ENCODE data around the gene TSNAX.

The TSNAX gene

DNA sequence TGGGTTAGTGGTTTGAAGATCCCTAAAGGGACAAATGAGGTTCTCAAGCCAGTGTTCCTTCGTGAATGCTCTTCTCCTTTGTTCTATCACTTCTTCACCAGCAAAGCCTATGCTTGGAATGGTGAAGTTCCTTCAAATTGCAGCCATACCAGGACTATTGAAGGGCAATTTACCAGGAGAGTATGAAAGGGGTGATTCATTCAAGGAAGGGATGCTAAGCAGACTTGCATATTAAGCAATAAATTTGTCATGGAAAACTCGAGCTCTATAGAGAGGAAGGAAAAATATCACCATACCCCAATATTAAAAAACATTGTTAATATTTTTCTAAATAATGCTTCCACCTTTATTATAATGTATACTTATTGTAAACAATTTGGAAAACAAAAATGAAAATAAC is 9.3 kb upstream of the TSNAX start:
- no peak for DNase-seq

DNA sequence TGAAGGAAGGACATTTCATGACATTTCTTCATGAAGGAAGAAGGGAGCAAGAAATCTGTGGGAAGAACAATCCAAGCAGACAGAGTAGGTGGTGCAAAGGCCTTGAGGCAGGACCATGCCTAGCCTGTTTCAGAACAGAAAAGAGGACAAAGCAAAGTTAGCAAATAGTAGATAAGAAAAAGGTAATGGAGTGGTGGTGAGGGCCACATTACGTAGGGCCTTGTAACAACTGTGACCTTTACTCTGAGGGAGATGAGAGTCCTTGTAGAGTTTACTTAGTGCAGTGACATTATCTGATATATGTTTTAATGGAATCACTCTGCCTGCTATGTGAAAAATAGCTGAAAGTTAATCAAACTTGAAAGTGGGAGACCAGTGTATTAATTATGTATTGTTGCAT is 6.4 kb upstream of the TSNAX start:
- no peak for DNase-seq

DNA sequence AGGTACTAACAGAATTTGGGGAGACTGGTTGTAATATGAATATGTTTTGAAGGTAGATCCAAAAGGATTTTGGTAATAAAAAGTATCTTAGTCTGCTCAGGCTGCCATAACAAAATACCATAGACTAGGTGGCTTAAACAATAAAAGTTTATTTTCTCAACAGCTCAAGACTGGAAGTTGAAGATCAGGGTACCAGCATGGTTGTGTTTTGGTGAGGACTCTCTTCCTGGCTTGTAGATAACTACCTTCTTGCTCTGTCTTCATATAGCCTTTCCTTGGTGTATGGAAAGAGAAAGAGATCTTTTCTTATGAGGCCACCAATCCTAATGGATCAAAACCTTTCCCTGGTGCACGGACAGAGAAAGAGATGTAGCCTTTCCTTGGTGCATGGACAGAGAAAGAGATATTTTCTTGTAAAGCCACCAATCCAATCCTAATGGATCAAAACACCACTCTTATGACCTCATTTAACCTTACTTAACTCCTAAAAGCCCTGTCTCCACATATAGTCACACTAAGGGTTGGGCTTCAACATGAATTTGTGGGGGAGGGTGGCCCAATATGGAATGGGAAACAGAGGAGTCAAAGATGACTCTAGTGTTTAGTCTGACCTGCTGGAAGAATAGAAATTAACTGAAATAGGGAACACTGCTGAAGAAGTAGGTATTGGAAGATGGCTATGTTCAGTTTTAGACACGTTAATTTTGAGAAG is 5.4 kb upstream of the TSNAX start:
- no peak for DNase-seq

DNA sequence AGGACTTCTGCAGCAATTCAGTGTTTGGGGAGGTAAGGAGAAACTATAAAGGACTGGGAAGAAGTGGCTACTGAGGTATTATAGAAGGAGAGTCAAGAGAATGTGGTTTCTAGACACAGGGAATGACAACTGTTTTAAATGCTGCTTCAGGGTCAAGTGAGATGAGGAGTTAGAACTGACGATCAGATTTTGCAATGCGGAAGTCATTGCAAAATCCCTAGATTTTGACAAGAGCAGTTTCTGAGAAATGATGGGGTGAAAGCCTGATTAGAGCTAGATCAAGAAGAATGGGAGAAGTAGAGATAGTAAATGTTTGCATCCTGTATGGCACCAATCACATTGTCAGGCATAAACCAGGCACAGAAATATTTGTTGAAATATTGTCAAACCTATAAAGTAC is 4.7 kb upstream of the TSNAX start:
- DNase-seq: no peak

DNA sequence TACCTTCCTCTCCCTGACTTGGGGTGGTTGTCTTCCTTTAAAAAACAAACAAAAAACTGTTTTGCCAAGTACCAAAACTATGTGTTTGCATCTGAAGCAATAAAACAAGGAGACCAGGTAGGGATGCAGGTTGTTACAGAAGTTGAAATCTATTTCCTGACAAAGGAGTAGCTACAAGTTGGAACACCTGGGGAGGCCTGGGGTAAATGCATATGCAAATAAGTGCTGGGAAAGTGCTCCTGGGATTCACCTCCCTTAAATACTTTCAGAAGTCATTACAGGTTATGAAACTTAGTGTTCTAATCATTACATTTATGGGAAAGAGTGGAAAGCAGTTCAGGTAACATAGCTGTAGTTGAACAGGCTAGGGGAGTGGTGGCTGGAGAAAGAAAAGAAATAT is 1.9 kb upstream of the TSNAX start:
- no peak for DNase-seq

DNA sequence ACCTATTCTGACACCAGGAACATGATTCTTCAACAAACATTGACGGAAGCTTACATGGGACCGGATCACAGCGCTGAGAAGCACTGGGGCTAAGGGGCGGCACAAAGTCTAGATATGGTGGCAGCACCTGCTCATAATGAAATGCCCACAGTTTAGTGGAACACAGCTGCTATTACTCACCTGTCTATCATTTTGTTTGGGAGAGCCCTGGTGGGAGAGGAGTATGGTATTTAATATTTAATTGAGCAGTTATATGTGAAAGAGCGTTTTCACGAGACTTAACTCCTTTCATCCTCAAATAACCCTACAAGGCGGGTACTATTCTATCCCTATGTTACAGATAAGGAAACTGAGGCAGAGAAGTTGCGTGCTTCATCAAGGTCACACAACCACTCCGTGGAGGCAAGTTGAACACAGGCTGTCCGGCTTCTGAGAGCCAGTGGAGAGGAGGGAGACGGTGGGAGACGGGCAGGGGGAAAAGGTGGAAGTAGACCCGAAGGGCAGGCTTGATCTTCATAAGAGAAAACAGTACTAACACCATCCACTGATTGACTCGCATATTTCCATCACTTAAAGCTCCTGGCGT is 790 bp upstream of the TSNAX start:
- no peak for DNase-seq

DNA sequence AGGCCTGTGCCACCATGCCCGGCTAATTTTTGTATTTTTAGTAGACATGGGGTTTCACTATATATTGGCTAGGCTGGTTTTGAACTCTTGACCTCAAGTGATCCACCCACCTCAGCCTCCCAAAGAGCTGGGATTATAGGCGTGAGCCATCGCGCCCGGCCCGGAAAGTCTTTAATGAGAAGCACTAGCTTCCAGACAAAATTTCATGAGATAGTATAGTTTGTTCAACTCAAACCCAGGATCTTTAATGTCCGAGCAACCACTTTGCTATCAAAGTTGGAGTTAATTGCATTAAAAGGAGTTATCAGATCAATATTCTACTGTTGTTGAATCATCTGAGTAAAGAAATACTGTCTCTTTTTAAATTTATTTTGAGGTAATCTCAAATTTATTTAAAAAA is 4.8 kb downstream of the TSNAX start:
- no peak for DNase-seq

DNA sequence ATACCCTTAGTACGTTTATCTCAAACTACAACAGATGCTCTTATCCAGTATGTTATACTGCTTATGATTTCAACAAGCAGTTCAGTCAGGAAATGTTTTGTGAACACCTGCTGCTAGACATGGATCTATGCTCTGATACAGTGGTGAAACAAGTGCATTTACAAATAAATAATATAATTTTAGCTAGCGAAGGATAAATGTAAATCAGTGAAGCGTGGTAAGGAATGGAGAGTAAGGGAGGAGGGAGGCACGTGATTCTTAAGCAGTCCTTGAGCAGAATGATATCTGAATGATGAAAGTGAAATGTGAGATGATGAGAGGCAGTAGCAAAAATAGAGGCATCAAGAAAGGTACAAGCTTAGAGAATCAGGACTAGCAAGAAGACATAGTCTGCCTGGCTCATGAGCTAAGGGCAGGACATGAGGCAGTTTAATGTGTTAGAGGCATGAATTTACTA is 6.3 kb downstream of the TSNAX start:
- DNase-seq: no peak

DNA sequence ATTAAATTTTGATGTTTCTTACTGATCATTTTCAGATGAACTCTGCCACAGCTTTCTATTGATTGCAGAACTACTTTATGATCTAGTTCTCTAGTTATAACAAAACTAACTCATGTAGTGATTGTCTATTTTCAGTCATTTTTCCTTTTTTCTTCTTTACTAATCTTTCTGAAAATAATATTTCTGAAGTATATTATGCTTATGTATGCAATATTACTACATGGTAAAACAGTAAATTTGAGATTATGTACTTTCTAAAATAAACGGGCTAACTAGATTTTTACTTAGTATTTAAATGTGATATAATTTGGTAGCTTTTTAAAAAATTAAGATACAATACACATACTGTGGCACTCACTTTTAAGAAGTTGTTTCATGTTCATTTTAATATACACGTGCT is 7.6 kb downstream of the TSNAX start:
- DNase-seq: no peak

DNA sequence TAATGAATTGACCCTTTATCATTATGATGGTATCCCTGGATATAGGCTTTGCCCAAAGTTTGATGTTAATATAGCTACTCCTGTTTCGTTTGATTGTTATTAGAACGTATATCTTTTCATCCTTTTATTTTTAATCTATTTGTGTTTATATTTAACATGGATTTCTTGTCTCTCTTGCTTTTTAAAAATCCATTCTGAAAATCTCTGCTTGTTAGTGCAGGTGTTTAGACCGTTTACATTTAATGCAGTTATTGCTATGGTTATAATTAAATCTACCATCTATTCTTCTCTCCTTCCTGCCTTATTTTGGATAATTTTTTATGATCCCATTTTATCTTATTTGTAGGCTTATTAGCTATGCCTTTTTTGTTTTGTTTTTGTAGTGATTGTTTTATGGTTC is 12.4 kb downstream of the TSNAX start:
- no peak for DNase-seq

DNA sequence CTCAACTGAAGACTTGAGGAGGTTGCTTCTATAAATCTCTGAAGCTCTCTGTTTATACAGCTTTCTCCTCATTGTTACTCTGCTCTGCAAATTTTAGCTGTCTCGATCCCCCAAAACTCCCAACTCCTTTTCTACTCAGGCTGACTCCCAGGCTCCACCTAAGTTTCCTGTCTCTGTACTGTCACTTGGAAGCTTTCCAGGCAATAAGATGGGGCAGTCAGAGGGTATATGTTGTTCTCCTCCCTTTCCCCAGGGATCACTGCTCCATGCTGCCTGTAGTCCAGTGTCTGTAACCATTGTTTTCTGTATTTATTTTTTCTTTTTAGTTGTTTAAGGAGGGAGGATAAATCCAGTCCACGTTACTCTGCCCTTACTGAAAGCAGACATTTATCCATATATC is 13.4 kb downstream of the TSNAX start:
- DNase-seq: no peak

DNA sequence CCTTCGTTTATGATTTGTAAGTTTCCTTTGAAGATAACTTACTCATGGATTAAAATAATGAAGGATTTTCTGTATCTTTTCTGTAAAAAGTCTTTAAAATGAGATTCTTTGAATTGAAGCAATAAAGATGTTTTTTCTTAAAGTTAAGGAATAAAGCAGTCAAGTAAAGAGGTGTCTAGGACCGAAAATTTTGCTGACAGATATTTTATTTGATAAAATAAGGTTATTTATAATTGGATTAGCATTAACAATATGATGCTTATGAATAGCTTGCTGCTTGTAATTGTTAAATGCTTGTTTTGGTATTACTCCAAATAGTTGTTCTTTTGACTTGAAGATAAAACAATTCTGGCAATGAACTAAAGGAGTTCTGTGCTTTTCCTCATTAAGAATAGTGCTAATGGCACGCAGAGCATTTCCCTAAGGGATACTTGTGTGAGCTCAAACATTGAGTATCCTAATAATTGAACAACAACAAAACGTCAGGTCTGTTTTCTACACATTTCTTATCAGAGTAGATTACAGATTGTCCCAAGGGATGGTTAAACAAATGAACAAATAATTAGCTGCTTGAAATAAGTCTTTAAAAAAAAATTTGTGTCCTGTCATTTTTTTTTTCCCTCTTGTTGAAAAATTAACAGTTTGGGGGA is 16.6 kb downstream of the TSNAX start:
- no peak for DNase-seq

DNA sequence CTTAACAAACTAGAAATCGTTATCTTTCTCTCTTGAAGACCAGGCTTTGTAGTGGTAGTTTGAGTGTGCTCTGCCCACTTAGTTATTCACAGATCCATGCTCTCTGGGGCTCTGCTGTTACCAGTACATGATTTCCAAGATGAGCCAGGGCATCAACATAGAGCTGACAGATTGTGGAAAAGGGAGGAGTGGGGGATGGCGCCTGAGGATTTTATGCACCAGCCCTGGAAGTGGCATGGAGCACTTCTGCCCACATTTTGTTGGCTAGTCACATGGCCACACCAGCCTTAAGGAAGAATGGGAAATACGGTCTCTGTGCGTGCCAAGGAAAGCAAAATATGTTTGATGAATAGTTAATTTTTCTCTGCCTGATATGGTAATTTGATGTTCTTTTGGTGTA is 18.2 kb downstream of the TSNAX start:
- DNase-seq: no peak

DNA sequence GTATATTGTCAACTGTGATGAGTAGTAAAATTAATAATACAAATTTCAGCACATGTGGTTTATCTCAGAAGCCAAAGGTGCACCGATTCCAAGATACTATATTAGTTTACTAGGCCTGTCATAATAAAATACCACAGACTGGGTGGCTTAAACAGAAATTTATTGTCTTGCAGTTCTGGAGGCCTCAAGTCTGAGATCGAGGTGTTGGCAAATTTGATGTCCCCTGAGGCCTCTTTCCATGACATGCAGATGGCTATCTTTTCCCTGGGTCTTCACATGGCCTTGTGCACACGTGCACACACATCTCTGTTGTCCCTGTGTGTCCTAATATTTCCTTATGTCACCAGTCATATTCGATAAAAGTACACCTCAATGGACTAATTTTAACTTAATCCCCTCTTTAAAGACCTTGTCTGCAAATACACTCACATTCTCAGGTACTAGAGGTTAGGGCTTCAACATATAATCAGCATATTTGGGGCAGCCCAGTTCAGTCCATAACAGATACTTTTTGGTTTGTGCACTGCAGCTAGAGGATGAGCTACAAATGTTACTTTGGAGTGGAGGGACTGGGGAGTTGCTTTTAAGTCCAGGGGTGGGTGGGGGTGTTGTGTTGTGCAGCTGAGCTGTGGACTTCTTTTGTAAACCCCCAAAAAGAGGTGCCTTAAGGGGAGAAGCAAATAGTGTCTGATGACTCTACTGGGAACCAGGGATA is 21.4 kb downstream of the TSNAX start:
- DNase-seq: no peak

DNA sequence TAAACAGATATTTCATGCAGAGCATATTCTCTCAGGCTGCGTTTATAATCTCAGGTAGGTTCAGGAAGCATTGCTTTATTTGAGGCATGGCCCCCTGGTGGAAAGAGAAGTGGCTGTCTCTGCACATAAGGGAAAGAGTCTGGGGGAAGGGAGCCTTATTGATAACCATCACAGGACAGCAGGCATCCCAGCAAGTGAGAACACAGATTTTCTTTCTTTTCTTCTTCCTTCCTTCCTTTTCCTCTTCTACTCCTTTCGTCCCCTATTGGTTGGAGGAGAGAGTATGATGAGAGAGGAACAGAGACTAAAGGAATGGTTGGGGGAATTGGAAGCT is 21.9 kb downstream of the TSNAX start:
- DNase-seq: no peak

DNA sequence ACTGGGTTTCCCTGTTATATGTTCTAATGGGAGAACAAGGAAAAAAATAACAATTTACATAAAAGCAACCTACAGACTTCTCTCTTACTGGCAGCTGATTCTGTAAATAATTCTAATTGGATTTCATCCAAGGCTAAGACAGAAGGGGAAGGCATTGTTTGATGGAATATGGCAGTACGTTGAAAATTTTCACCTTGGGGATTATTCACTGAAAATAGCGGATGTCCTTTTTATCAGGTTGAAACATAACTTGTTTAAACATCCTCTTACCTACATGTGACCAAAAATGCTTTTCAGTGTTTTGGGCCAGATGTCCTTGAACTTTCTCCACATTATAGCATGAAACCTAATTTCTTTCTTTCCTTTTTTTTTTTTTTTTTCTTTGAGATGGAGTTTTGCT is 24.9 kb downstream of the TSNAX start:
- no peak for DNase-seq

DNA sequence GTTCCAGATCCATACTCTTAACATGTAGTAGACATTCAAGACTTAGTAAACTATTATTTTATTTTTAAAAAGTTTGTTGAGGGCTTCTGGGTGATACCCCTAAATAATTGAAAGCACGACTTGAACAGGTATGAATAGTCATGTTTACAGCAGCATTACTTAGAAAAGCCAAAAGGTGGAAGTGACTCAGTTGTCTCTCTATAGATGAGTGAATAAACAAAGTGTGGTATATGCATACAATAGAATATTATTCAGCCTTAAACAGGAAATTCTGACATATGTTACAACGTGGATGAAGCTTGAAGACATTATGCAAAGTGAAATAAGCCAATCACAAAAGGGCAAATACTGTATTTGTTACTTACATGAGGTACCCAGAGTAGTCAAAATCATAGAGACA is 26.5 kb downstream of the TSNAX start:
- DNase-seq: no peak

DNA sequence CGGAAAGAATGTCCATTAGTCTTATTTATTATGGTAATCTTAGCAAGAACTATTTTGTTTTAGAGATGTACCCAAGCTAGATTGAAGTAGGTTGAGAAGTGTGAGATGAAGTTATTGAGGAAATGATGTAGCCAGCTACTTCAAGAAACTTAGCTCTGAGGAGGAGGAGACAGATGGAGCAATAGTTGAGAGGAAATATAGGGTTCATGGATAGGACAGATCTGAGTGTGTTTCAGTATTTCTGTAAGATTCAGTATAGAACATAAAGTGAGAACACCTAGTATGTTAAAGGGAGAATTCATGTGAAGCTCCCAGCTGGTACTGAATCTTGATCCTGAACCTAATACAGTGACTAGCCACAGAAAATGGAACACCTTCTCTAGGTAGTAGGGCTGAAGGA is 28.9 kb downstream of the TSNAX start:
- no peak for DNase-seq

DNA sequence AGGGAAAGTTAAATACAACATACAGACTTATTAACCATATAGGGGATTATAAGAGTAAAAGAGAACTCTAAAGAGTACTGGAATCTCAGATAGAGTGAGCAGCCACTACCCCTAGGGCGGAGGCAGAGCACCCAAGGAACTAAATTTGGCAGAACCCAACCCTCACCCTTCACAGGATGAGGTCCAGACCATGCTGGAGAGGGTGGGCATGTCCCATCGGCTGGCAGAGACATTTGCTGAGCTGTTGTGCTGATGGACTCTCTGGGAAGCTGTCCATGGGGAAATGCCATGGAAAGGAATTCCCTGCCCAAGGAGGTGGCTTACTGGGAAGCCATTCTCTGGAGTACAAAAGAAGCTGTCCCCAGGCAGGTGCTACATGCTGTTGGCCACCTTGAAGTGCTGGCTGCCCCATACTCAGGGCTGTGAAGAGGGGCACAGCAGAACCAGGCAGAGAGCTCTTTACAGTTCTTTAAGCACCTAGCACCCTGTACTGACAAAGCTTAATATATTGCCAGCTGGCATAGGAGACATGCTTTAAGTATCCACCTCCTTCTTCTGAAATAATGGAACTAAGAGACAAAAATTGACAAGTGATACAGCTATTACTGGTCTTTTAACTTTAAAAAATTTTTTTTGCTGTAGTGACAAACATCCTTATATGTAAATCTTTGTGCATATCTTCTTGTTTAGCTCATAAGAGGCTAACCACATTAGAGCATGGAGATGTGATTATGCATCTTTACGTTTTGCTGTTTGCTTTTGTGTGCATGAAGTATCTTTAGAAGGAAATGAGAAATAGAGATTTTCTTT is 29.6 kb downstream of the TSNAX start:
- no peak for DNase-seq

DNA sequence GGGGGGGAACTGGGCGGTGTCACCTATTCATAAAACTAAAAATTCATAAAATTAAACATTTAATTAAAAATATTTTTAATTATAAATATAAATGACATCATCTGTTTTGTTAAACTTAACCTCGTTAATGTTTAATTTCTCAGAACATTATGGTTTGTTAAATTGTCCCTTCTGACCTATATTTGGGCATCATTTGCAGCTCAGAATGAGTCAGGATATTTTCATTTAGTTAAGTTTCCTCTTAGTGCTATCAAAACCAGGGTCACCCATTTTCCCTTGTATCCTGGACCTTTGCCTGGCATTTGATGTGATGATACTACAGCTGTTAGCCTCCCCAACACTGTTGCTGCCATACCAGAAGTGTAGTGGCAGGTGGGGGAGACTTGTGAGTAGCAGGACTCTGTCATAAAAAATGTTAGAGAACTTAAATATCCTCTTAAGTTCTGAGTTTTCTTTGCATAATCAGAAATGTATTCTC is 30.3 kb downstream of the TSNAX start:
- no peak for DNase-seq

DNA sequence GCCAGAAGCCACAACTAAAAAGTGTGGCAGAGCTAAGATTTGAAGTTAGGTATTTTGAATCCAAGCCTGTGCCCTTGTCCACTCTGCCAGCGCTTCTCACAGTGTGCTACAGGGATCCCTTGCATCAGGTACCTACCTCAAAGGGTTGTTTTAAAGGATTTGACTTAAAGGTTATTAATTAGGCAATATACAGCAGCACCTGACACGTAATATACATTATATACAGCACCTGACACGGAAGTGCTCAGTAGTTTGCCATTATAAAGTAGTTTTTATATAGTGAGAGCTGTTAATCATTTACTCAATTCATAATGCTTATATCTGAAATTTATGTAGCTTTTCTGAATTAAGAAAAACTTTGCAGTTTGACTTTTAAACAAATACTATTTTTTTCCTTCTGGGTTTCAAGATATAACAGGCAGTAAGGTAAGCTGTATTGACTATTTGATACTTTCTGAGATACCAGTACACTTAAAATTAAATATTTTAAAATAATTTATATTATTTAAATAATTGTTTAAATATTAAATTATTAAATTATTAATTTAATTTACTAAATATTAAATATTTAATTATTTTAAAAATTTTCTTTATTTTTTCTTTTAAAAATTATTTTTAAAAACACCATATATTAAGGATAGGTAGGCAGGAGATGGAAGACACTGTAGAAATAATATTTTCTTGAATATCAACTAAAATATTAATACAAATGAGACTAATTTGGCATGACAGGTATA is 33.3 kb downstream of the TSNAX start:
- no peak for DNase-seq

DNA sequence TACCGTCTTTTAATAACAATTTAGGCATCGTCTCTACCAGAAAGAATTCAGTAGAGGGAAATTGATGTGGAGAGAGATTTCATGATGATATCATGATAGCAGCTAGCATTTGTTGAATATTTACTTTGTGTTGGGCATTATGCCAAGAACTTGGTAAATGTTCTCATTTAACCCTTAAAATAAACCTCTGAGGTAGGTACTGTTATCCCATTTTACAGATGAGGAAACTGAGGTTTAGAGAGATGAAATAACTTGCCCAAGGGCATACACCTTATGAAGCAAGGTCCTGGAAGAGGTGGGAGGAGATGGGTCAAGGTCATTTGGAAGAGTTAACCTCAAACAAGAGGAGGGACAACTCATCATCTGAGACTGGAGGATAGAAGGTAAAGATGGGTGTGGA is 34.8 kb downstream of the TSNAX start:
- no peak for DNase-seq

Measured in T1000 (cell line).